Mucosa of descending colon (tissue), 3 donors: ENCODE data around the gene STRIP1. TPM values are rescaled to one million over a fixed set of nuclear protein-coding genes. Genes with fewer than 3 reads are reported as not detected.
A peak's percentile ranks its signal among the peaks of the same experiment; 100 is the strongest.

Source experiments
- ATAC-seq: fragments of 200-7000 bp; cut with Tn5 transposase; one replicate; pipeline ENCODE4 v1.9.1; 2020; ENCODE audit warnings: mild to moderate bottlenecking, moderate library complexity
- DNase-seq, 3 donors: peaks; one replicate each; pipeline ENCODE4 v3.0.0-alpha.2; 2020
- H3K36me3 ChIP-seq: fragments of 200-600 bp; one replicate; pipeline ENCODE4 v1.8.0; 2021; ENCODE audit warnings: low read depth, mild to moderate bottlenecking
- H3K4me1 ChIP-seq: fragments of 200-600 bp; one replicate; pipeline ENCODE4 v1.8.0; 2021; ENCODE audit warnings: low read depth, mild to moderate bottlenecking
- H3K4me3 ChIP-seq: fragments of 200-600 bp; one replicate; pipeline ENCODE4 v1.8.0; 2021; ENCODE audit warnings: mild to moderate bottlenecking
- H3K9me3 ChIP-seq: fragments of 200-600 bp; one replicate; pipeline ENCODE4 v1.8.0; 2021; ENCODE audit warnings: mild to moderate bottlenecking
- intact Hi-C, 2 donors: fragments of 100-400 bp; cut with DNase I in 1 of 2; cut with micrococcal nuclease in 1 of 2; formaldehyde crosslinking; loops; one replicate each; pipeline versions ENCODE4 v1.11.0 to v1.11.1; 2022; cut with DNase I, micrococcal nuclease
- total RNA-seq, 3 donors: library from RNA; stranded (reverse); fragmentation: NEBNext Ultra II Directional in 2 of 3; extraction: Animal tissue kit (Norgen Biotek cat#: 25700) in 2 of 3; gene quantifications; one replicate each; pipeline versions ENCODE4 v1.2.1 to v1.2.4, GENCODE V29; 2021 to 2023
- TF ChIP-seq, protein P1 (sequence below): fragments of 200-600 bp; IDR thresholded peaks from one replicate; pipeline ENCODE4 v1.8.0; 2022; ENCODE audit warnings: antibody characterized with exemption, mild to moderate bottlenecking
- donor health status: DM: no; HTN: no; CAD: no; lungs with moderate emphysema.
- donor health status: DM: no; HTN: no; CAD: no.
- donor health status: DM: no; HTN: yes; CAD: no.

The STRIP1 gene
- total RNA-seq, 3 donors from 2014 or later: 36.6 to 54.8 (median 43.4) TPM

GRCh38 chr1:110047463-110047862, 13.0 kb downstream of the STRIP1 start:
- ATAC-seq (no peak), DNase-seq (no peak)
- H3K36me3 ChIP-seq: peaks cover 29% of the 10 kb centered on the region
- TF ChIP-seq, protein P1, sequence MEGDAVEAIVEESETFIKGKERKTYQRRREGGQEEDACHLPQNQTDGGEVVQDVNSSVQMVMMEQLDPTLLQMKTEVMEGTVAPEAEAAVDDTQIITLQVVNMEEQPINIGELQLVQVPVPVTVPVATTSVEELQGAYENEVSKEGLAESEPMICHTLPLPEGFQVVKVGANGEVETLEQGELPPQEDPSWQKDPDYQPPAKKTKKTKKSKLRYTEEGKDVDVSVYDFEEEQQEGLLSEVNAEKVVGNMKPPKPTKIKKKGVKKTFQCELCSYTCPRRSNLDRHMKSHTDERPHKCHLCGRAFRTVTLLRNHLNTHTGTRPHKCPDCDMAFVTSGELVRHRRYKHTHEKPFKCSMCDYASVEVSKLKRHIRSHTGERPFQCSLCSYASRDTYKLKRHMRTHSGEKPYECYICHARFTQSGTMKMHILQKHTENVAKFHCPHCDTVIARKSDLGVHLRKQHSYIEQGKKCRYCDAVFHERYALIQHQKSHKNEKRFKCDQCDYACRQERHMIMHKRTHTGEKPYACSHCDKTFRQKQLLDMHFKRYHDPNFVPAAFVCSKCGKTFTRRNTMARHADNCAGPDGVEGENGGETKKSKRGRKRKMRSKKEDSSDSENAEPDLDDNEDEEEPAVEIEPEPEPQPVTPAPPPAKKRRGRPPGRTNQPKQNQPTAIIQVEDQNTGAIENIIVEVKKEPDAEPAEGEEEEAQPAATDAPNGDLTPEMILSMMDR: no peak
- H3K9me3 ChIP-seq: no peaks in the 10 kb centered on the region
- peaks cover 6% of the 10 kb centered on the region for H3K4me1 ChIP-seq
- no peak overlapping the region for H3K4me3 ChIP-seq
- intact Hi-C loops: no loop called here

DNA sequence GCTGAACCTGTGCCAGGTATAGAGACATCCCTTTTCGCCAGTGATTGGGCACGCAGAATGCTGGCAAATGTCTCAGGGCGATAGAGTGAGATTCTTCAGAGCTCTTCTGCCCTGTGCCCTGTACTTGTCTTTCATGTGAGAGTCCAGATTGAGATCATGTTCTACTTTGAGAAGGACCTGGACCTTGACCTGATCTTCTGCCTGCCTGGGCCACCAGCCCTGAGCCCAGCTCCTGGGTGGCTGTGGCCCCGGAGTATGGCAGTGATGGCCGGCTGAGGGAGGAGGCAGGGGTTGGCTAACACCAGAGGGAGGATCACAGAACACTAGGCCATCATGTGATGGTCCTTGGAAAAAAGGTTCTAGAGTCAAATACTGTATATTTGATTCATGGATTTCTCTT, 13.8 kb downstream of the STRIP1 start:
- Histone ChIP-seq H3K36me3 (peaks cover 21% of the 10 kb centered on the region), H3K4me3 (no peak overlapping the region), H3K4me1 (peaks cover 6% of the 10 kb centered on the region), H3K9me3 (no peaks in the 10 kb centered on the region)
- ATAC-seq (no peak), DNase-seq (no peak)
- intact Hi-C loops: no loop called here
- TF ChIP-seq, protein P1: no peak

GRCh38 chr1:110048923-110049601, 14.6 kb downstream of the STRIP1 start:
- DNase-seq: peak in 1 of 3 donors; percentile 44
- intact Hi-C loops: no loop called here
- H3K36me3 ChIP-seq: peaks cover 13% of the 10 kb centered on the region
- peak; percentile 86 for ATAC-seq
- no peaks in the 10 kb centered on the region for H3K9me3 ChIP-seq
- TF ChIP-seq, protein P1: no peak
- no peak overlapping the region for H3K4me3 ChIP-seq
- peaks cover 6% of the 10 kb centered on the region for H3K4me1 ChIP-seq

GRCh38 chr1:110049801-110050601, 15.6 kb downstream of the STRIP1 start:
- Histone ChIP-seq H3K4me1 (peaks cover 6% of the 10 kb centered on the region), H3K4me3 (no peak overlapping the region), H3K9me3 (no peaks in the 10 kb centered on the region), H3K36me3 (peaks cover 13% of the 10 kb centered on the region)
- intact Hi-C loops: loop anchor here in 1 of 2 donors (5.0 kb wide), 1 partner anchor 57 kb away; no protein-coding TSS in a partner anchor
- ATAC-seq: no peak
- TF ChIP-seq, protein P1: no peak
- peak in 1 of 3 donors; percentile 58 for DNase-seq

- no peaks in the 10 kb centered on the region for H3K9me3 ChIP-seq
- H3K4me3 ChIP-seq: no peak overlapping the region
- intact Hi-C loops: loop anchor here in 1 of 2 donors (5.0 kb wide), 1 partner anchor 57 kb away; no protein-coding TSS in a partner anchor
- no peak for DNase-seq
- TF ChIP-seq, protein P1: no peak
- no peak for ATAC-seq
- H3K4me1 ChIP-seq: peaks cover 11% of the 10 kb centered on the region
- peaks cover 13% of the 10 kb centered on the region for H3K36me3 ChIP-seq
Measured at GRCh38 chr1:110050602-110051261, 16.3 kb downstream of the STRIP1 start.
